IMR-90 (cell line): ENCODE results near the gene RALGAPA1. TPM values are rescaled to one million over a fixed set of nuclear protein-coding genes. Genes with fewer than 3 reads are reported as not detected.

Source experiments
- ATAC-seq: fragments of 200-7000 bp; cut with Tn5 transposase; 2 replicates; pipeline ENCODE4 v1.9.1; 2020; ENCODE audit warnings: low read depth, mild to moderate bottlenecking, moderate library complexity
- BruUV-seq: library from RNA; stranded (reverse); fragments of 400-500 nt; replicated peaks from 2 replicates; lab custom pipeline; 2021; lab: Mats Ljungman, UMichigan
- CTCF ChIA-PET: fragments of 300-600 bp; formaldehyde crosslinking; extraction: SDS; loops from one replicate; lab custom pipeline; 2021; ENCODE audit warnings: antibody characterized with exemption; lab: Yijun Ruan, JAX
- POLR2A ChIA-PET: fragments of 300-600 bp; sonication (Branson Sonifier 250); formaldehyde crosslinking; loops from one replicate; lab custom pipeline; 2022; ENCODE audit warnings: antibody characterized with exemption; ENCODE audit not compliant: unreplicated experiment; lab: Charles Lee
- DNase-seq: peaks from one replicate; pipeline ENCODE4 v3.0.0; 2013
- H2AFZ ChIP-seq: replicated peaks from 2 replicates; pipeline ENCODE3; 2013; ENCODE audit warnings: low read length, mild to moderate bottlenecking; ENCODE audit not compliant: poor library complexity
- H2AK5ac ChIP-seq: 2 replicates; pipeline ENCODE4 v1.6.1; 2013; ENCODE audit warnings: low read depth, low read length, inconsistent platforms
- H2AK9ac ChIP-seq: replicated peaks from 2 replicates; pipeline ENCODE3; 2013; ENCODE audit warnings: mild to moderate bottlenecking, low read depth, low read length, moderate library complexity; ENCODE audit not compliant: poor library complexity
- H2BK120ac ChIP-seq: 2 replicates; pipeline ENCODE4 v1.6.1; 2013; ENCODE audit warnings: low read depth, low read length, inconsistent platforms
- H2BK15ac ChIP-seq: 3 replicates; pipeline ENCODE4 v1.6.1; 2013; ENCODE audit warnings: low read depth, low read length, inconsistent platforms
- H2BK20ac ChIP-seq: 2 replicates; pipeline ENCODE4 v1.6.1; 2013; ENCODE audit warnings: low read depth, mild to moderate bottlenecking, inconsistent platforms, low read length, moderate library complexity
- H2BK5ac ChIP-seq: 2 replicates; pipeline ENCODE4 v1.6.1; 2013; ENCODE audit warnings: mild to moderate bottlenecking, low read depth, low read length, inconsistent platforms; ENCODE audit not compliant: poor library complexity, severe bottlenecking
- H3K14ac ChIP-seq: replicated peaks from 2 replicates; pipeline ENCODE4 v1.6.1; 2013; ENCODE audit warnings: low read depth, low read length, inconsistent platforms
- H3K18ac ChIP-seq: 2 replicates; pipeline ENCODE4 v1.6.1; 2013; ENCODE audit warnings: low read depth, low read length, control low read depth
- H3K23ac ChIP-seq: 2 replicates; pipeline ENCODE4 v1.6.1; 2013; ENCODE audit warnings: low read depth, low read length, inconsistent platforms
- H3K27ac ChIP-seq: 2 replicates; pipeline ENCODE4 v1.5.1; 2013; ENCODE audit warnings: mild to moderate bottlenecking, control low read depth, low read length; ENCODE audit not compliant: insufficient read depth
- H3K27me3 ChIP-seq: 2 replicates; pipeline ENCODE4 v1.6.1; 2013; ENCODE audit warnings: low read length; ENCODE audit not compliant: control insufficient read depth, insufficient read depth
- H3K36me3 ChIP-seq: 2 replicates; pipeline ENCODE4 v1.6.1; 2013; ENCODE audit warnings: low read length, mixed read lengths; ENCODE audit not compliant: control insufficient read depth, insufficient read depth
- H3K4ac ChIP-seq: 2 replicates; pipeline ENCODE4 v1.6.1; 2013; ENCODE audit warnings: low read depth, low read length, inconsistent platforms
- H3K4me1 ChIP-seq: 2 replicates; pipeline ENCODE4 v1.6.1; 2013; ENCODE audit warnings: low read length, mixed read lengths; ENCODE audit not compliant: control insufficient read depth, insufficient read depth
- H3K4me2 ChIP-seq: 2 replicates; pipeline ENCODE4 v1.6.1; 2013; ENCODE audit warnings: low read depth, mild to moderate bottlenecking, control low read depth, low read length, moderate library complexity
- H3K4me3 ChIP-seq: 2 replicates; pipeline ENCODE4 v1.5.1; 2013; ENCODE audit warnings: low read depth, mild to moderate bottlenecking, control low read depth, low read length, moderate library complexity; ENCODE audit not compliant: insufficient read depth
- H3K56ac ChIP-seq: 2 replicates; pipeline ENCODE4 v1.6.1; 2013; ENCODE audit warnings: low read length, inconsistent platforms; ENCODE audit not compliant: insufficient read depth; ENCODE audit errors: extremely low read depth
- H3K79me1 ChIP-seq, 2 experiments: 2 replicates each; pipeline ENCODE4 v1.6.1; 2013; ENCODE audit warnings: low read length in 2 of 2, inconsistent platforms in 1 of 2, low read depth in 1 of 2
- H3K9ac ChIP-seq: 2 replicates; pipeline ENCODE4 v1.6.1; 2013; ENCODE audit warnings: low read depth, low read length, control low read depth
- H3K9me1 ChIP-seq: 2 replicates; pipeline ENCODE4 v1.6.1; 2013; ENCODE audit warnings: low read length, inconsistent platforms; ENCODE audit not compliant: insufficient read depth
- H3K9me3 ChIP-seq: 2 replicates; pipeline ENCODE4 v1.6.1; 2013; ENCODE audit warnings: low read length; ENCODE audit not compliant: control insufficient read depth, insufficient read depth
- H4K20me1 ChIP-seq: 2 replicates; pipeline ENCODE4 v1.6.1; 2013; ENCODE audit warnings: low read length, inconsistent platforms; ENCODE audit not compliant: insufficient read depth
- H4K5ac ChIP-seq: 2 replicates; pipeline ENCODE4 v1.6.1; 2013; ENCODE audit warnings: mild to moderate bottlenecking, low read depth, low read length, control low read depth
- H4K8ac ChIP-seq, 2 experiments: 2 replicates each; pipeline ENCODE4 v1.6.1; 2013; ENCODE audit warnings: low read depth in 2 of 2, low read length in 2 of 2, control low read depth in 1 of 2, inconsistent platforms in 1 of 2
- H4K91ac ChIP-seq: 2 replicates; pipeline ENCODE4 v1.6.1; 2013; ENCODE audit warnings: low read depth, low read length, inconsistent platforms; ENCODE audit not compliant: insufficient read depth
- POLR2A ChIP-seq: IDR thresholded peaks from 2 replicates; pipeline ENCODE4 v1.6.1; 2012; ENCODE audit warnings: mild to moderate bottlenecking, low read depth, low read length
- WGBS, 2 experiments: methylation state at CpG; one replicate each; pipeline versions ENCODE4 v1.1.5 to v1.1.7; 2013; ENCODE audit warnings: missing lambda C conversion rate in 2 of 2; ENCODE audit not compliant: insufficient read length in 1 of 2; ENCODE audit errors: extremely low coverage in 2 of 2; 5-methylcytosine and 5-hydroxymethylcytosine counted together
- dilution Hi-C: fragments of 300-500 bp; cut with HindIII; formaldehyde crosslinking; loops from one replicate; pipeline ENCODE4 v1.14.3; 2018; ENCODE audit warnings: low sequenced_read_pairs; ENCODE audit not compliant: unreplicated experiment
- in situ Hi-C: fragments of 300-500 bp; cut with MboI; formaldehyde crosslinking; loops from 3 replicates; pipeline ENCODE4 v1.14.3; 2019; ENCODE audit warnings: low sequenced_read_pairs, inconsistent platforms, mixed read lengths
- intact Hi-C: fragments of 100-400 bp; cut with micrococcal nuclease; formaldehyde crosslinking; loops from 2 replicates; pipeline ENCODE4 v1.10.0; 2022
- polyA plus RNA-seq, 3 experiments: library from polyadenylated mRNA; depleted of rRNA; stranded (reverse); fragments of >200 nt; gene quantifications; 2 replicates each; pipeline ENCODE4 v1.2.3, GENCODE V29; 2012; ENCODE audit warnings: low replicate concordance in 1 of 3
- total RNA-seq: library from RNA; depleted of rRNA; stranded (reverse); fragments of >200 nt; gene quantifications from 2 replicates; pipeline ENCODE4 v1.2.3, GENCODE V29; 2012

The RALGAPA1 gene
- total and polyA plus RNA-seq, 2 of the 4 experiments (the other 2 are of a cell fraction) = 5.1 to 25.6 TPM

- no peak overlapping the region for H4K5ac ChIP-seq
- DNase-seq (peak; percentile 73), ATAC-seq (peak; percentile 81)
- no peak overlapping the region for H4K8ac ChIP-seq
- H2BK20ac ChIP-seq = no peak overlapping the region
- no peak for TF ChIP-seq POLR2A
- H3K27me3 ChIP-seq = no peaks in the 10 kb centered on the region
- no peak overlapping the region for H3K14ac ChIP-seq
- no TSS peak for BruUV-seq
- intact Hi-C loops (no loop called here), in situ Hi-C loops (no loop called here), dilution Hi-C loops (no loop called here)
- no peaks in the 10 kb centered on the region for H3K79me1 ChIP-seq
- no peak overlapping the region for H2BK5ac ChIP-seq
- no peaks in the 10 kb centered on the region for H3K4me1 ChIP-seq
- H3K9me1 ChIP-seq = no peaks in the 10 kb centered on the region
- H3K4me2 ChIP-seq = no peak overlapping the region
- H2AFZ ChIP-seq = no peak overlapping the region
- H2AK9ac ChIP-seq = no peak overlapping the region
- no peak overlapping the region for H2BK15ac ChIP-seq
- POLR2A ChIA-PET = no interaction called here
- no peak overlapping the region for H3K4ac ChIP-seq
- H3K9ac ChIP-seq = no peak overlapping the region
- H3K18ac ChIP-seq = no peak overlapping the region
- no peaks in the 10 kb centered on the region for H3K9me3 ChIP-seq
- no peak overlapping the region for H3K27ac ChIP-seq
- no peak overlapping the region for H2AK5ac ChIP-seq
- no peak overlapping the region for H3K4me3 ChIP-seq
- WGBS, 2 experiments = no CpG with 5 or more reads among the region's 1 CpG
- no peak overlapping the region for H3K23ac ChIP-seq
- CTCF ChIA-PET = interaction anchor here (0.5 to 0.6 kb wide), 2 partner anchors 33 to 79 kb away, joined by 3 read pairs; no protein-coding TSS in a partner anchor
- H3K36me3 ChIP-seq = no peaks in the 10 kb centered on the region
- H4K91ac ChIP-seq = no peak overlapping the region
- H4K20me1 ChIP-seq = no peaks in the 10 kb centered on the region
- no peak overlapping the region for H3K56ac ChIP-seq
- H2BK120ac ChIP-seq = no peak overlapping the region
These were observed 255.3 kb downstream of the RALGAPA1 start for GRCh38 chr14:35553808-35554207.
